GM12878 (cell line): ENCODE results near the gene CSMD2. TPM values are rescaled to one million over a fixed set of nuclear protein-coding genes. Genes with fewer than 3 reads are reported as not detected.

Source experiments
- ATAC-seq: fragments of 200-7000 bp; cut with Tn5 transposase; 3 replicates; pipeline ENCODE4 v1.9.1; 2020; ENCODE audit warnings: mild to moderate bottlenecking, moderate library complexity
- BruUV-seq: library from RNA; stranded (reverse); fragments of 400-500 nt; replicated peaks from 2 replicates; lab custom pipeline; 2021; lab: Mats Ljungman, UMichigan
- CTCF ChIA-PET: fragments of 300-600 bp; sonication (Branson Sonifier 250); formaldehyde crosslinking; extraction: SDS; loops from one replicate; lab custom pipeline; 2021; ENCODE audit warnings: inconsistent platforms; lab: Yijun Ruan, JAX
- POLR2A ChIA-PET: fragments of 350-600 bp; formaldehyde crosslinking; extraction: SDS; loops from one replicate; lab custom pipeline; 2021; ENCODE audit warnings: inconsistent platforms; lab: Charles Lee
- RAD21 ChIA-PET: fragments of 300-600 bp; sonication (Branson Sonifier 250); formaldehyde crosslinking; loops from one replicate; lab custom pipeline; 2023; ENCODE audit warnings: antibody characterized with exemption; ENCODE audit not compliant: unreplicated experiment; lab: Charles Lee
- SMC1A ChIA-PET: fragments of 300-600 bp; sonication (Branson Sonifier 250); formaldehyde crosslinking; loops from one replicate; lab custom pipeline; 2023; ENCODE audit not compliant: unreplicated experiment, uncharacterized antibody; lab: Charles Lee
- DNase-seq: peaks from one replicate; pipeline ENCODE4 v3.0.0-alpha.2; 2011; ENCODE audit warnings: low read depth, low spot score
- FAIRE-seq: peaks from 3 replicates; lab custom pipeline; 2011; peaks lifted over from hg19 to GRCh38; lab: Jason Lieb, UNC
- H2AFZ ChIP-seq: 2 replicates; pipeline ENCODE4 v1.6.0; 2011; ENCODE audit warnings: low read depth, low read length, control low read depth; ENCODE audit not compliant: control insufficient read depth
- H3K27ac ChIP-seq: 2 replicates; pipeline ENCODE4 v1.5.1; 2011; ENCODE audit warnings: control low read depth; ENCODE audit not compliant: control insufficient read depth, insufficient read depth
- H3K27me3 ChIP-seq, 2 experiments: replicated peaks in 1 of 2; 2 replicates each; pipeline versions ENCODE4 v1.6.0 to v1.6.1; 2011; ENCODE audit warnings: low read length in 1 of 2; ENCODE audit not compliant: control insufficient read depth in 2 of 2, insufficient read depth in 2 of 2
- H3K36me3 ChIP-seq, 2 experiments: 2 replicates each; pipeline ENCODE4 v1.5.1; 2011; ENCODE audit warnings: low read length in 1 of 2; ENCODE audit not compliant: control insufficient read depth in 2 of 2, insufficient read depth in 2 of 2
- H3K4me1 ChIP-seq: 2 replicates; pipeline ENCODE4 v1.6.1; 2011; ENCODE audit warnings: mild to moderate bottlenecking, low read length, moderate library complexity, mixed read lengths; ENCODE audit not compliant: control insufficient read depth, insufficient read depth
- H3K4me2 ChIP-seq: 2 replicates; pipeline ENCODE4 v1.6.0; 2011; ENCODE audit warnings: control low read depth; ENCODE audit not compliant: control insufficient read depth, insufficient read depth
- H3K4me3 ChIP-seq: fragments of 200-600 bp; sonication (generic); 2 replicates; pipeline ENCODE4 v1.5.1; 2016
- H3K79me2 ChIP-seq: 2 replicates; pipeline ENCODE4 v1.6.0; 2011; ENCODE audit warnings: low read length; ENCODE audit not compliant: control insufficient read depth, insufficient read depth
- H3K9ac ChIP-seq: 2 replicates; pipeline ENCODE4 v1.8.0; 2011; ENCODE audit warnings: low read length, control low read depth, mixed read lengths; ENCODE audit not compliant: control insufficient read depth, insufficient read depth
- H3K9me3 ChIP-seq: replicated peaks from 3 replicates; pipeline ENCODE4 v1.5.1; 2011; ENCODE audit warnings: mild to moderate bottlenecking, low read length; ENCODE audit not compliant: control insufficient read depth, insufficient read depth
- H4K20me1 ChIP-seq: 2 replicates; pipeline ENCODE4 v1.6.0; 2011; ENCODE audit not compliant: control insufficient read depth, insufficient read depth
- BACH1 ChIP-seq: fragments of 450-650 bp; IDR thresholded peaks from 2 replicates; pipeline ENCODE4 v1.6.1; 2017; ENCODE audit warnings: mild to moderate bottlenecking, borderline replicate concordance
- CBFB ChIP-seq: IDR thresholded peaks from 2 replicates; pipeline ENCODE4 v1.6.1; 2016; ENCODE audit warnings: antibody characterized with exemption, low read depth
- GATAD2B ChIP-seq: fragments of 450-650 bp; conservative IDR thresholded peaks from 2 replicates; pipeline ENCODE4 v1.6.1; 2017; ENCODE audit warnings: low read depth, mild to moderate bottlenecking, moderate library complexity
- NFIC ChIP-seq: IDR thresholded peaks from 2 replicates; pipeline ENCODE4 v1.6.1; 2012; ENCODE audit warnings: low read depth, mild to moderate bottlenecking, inconsistent platforms, low read length, moderate library complexity
- SIN3A ChIP-seq: IDR thresholded peaks from 2 replicates; pipeline ENCODE4 v1.6.1; 2012; ENCODE audit warnings: low read depth, low read length, improper control_type of control experiment
- SP1 ChIP-seq: IDR thresholded peaks from one replicate; pipeline ENCODE4 v1.6.1; 2011; ENCODE audit warnings: low read depth, low read length
- SRF ChIP-seq, 2 experiments: IDR thresholded peaks; 2 replicates each; pipeline ENCODE4 v1.6.1; 2011; ENCODE audit warnings: low read depth in 2 of 2, low read length in 2 of 2, mild to moderate bottlenecking in 1 of 2, moderate library complexity in 1 of 2
- STAT3 ChIP-seq: IDR thresholded peaks from 2 replicates; pipeline ENCODE4 v1.6.1; 2011; ENCODE audit warnings: low read depth, low read length, improper control_type of control experiment
- TAF1 ChIP-seq: IDR thresholded peaks from 2 replicates; pipeline ENCODE4 v1.6.1; 2011; ENCODE audit warnings: mild to moderate bottlenecking, low read depth, low read length, borderline replicate concordance
- WRNIP1 ChIP-seq: IDR thresholded peaks from 2 replicates; pipeline ENCODE4 v1.6.1; 2011; ENCODE audit warnings: low read depth, low read length, improper control_type of control experiment, borderline replicate concordance
- YY1 ChIP-seq: IDR thresholded peaks from 2 replicates; pipeline ENCODE4 v1.6.1; 2011; ENCODE audit warnings: low read depth, mild to moderate bottlenecking, low read length
- ZNF207 ChIP-seq: fragments of 450-650 bp; IDR thresholded peaks from 2 replicates; pipeline ENCODE4 v1.6.1; 2014; ENCODE audit warnings: antibody characterized with exemption, mild to moderate bottlenecking, borderline replicate concordance
- WGBS: methylation state at CpG from one replicate; pipeline ENCODE4 v1.1.6; 2016; ENCODE audit warnings: low lambda C conversion rate; ENCODE audit not compliant: insufficient replicate concordance, insufficient coverage; ENCODE audit errors: missing lambda C conversion rate; 5-methylcytosine and 5-hydroxymethylcytosine counted together
- in situ Hi-C: fragments of 300-500 bp; cut with MboI; formaldehyde crosslinking; loops from 9 replicates; pipeline ENCODE4 v1.14.3; 2018; ENCODE audit warnings: mixed read lengths
- intact Hi-C: fragments of 100-400 bp; cut with micrococcal nuclease; formaldehyde crosslinking; loops from one replicate; pipeline ENCODE4 v1.14.2; 2022; ENCODE audit not compliant: unreplicated experiment
- polyA plus RNA-seq, 11 experiments: library from polyadenylated mRNA; depleted of rRNA in 4 of 11; unstranded in 6 of 11; stranded (reverse) in 5 of 11; fragments of >200 nt; fragmentation: Nextera tagmentation in 4 of 11; fragmentation: Illumina TruSeq in 1 of 11; extraction: Ambion mirVana in 4 of 11; extraction: Trizol in 1 of 11; gene quantifications; 1 replicate in 1 of 11; 2 replicates in 10 of 11; pipeline versions ENCODE4 v1.2.1 to v1.2.3, GENCODE V29; 2011 to 2016; ENCODE audit warnings: inconsistent platforms in 2 of 11, missing spikeins in 2 of 11, low read depth in 1 of 11
- total RNA-seq, 4 experiments: library from RNA; depleted of rRNA in 3 of 4; stranded (reverse); fragments of >200 nt in 3 of 4; fragmentation: Illumina TruSeq in 1 of 4; extraction: Trizol in 1 of 4; gene quantifications; 2 replicates each; pipeline versions ENCODE4 v1.2.1 to v1.2.3, GENCODE V29; 2013 to 2021
- TF ChIP-seq, protein P1 (sequence below): IDR thresholded peaks from 2 replicates; pipeline ENCODE4 v1.6.1; 2011; ENCODE audit warnings: borderline replicate concordance, low read depth, mild to moderate bottlenecking, moderate library complexity, mixed read lengths, low read length; ENCODE audit not compliant: insufficient read depth; ENCODE audit errors: extremely low read length
- TF ChIP-seq, protein P2 (sequence below): IDR thresholded peaks from 2 replicates; pipeline ENCODE4 v1.6.1; 2011; ENCODE audit warnings: mild to moderate bottlenecking, low read depth, low read length, moderate library complexity; ENCODE audit not compliant: insufficient replicate concordance
- TF ChIP-seq, protein P3 (sequence below): fragments of 450-650 bp; IDR thresholded peaks from 2 replicates; pipeline ENCODE4 v1.6.1; 2017; ENCODE audit warnings: low read depth, mild to moderate bottlenecking, moderate library complexity

Gene CSMD2
- total and polyA plus RNA-seq, 10 of the 15 experiments (the other 5 are each of a cell fraction or from before 2014, with no cell fraction given) = under 0.01 TPM; not detected in 9

- TF ChIP-seq, protein P1, sequence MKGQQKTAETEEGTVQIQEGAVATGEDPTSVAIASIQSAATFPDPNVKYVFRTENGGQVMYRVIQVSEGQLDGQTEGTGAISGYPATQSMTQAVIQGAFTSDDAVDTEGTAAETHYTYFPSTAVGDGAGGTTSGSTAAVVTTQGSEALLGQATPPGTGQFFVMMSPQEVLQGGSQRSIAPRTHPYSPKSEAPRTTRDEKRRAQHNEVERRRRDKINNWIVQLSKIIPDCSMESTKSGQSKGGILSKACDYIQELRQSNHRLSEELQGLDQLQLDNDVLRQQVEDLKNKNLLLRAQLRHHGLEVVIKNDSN = no peak
- no peak for TF ChIP-seq BACH1
- no peak for TF ChIP-seq ZNF207
- no peak for TF ChIP-seq CBFB
Observed at GRCh38 chr1:33893147-33893830, 271.7 kb downstream of the CSMD2 start (continued).

DNA sequence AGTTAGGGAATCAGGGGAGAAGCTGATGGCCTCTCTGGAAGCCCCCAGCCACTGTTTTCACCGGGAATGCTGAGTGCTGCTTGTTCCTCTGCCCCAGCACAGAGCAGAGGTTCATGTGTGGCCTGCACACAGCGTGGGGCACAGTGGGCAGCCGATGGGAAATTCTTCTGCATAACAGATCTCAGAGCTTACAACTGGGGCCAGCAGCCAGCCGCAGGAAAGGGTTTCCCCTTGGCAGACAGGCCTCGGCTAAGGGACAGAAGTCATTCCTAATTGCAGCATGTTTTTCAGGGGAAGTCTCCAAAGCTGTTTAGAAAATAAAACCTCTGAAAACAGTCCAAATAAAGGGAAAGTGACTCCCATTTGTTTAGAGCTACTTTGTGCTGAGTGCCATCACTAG, 278.5 kb downstream of the CSMD2 start:
- H3K4me2 ChIP-seq = no peak overlapping the region
- intact Hi-C loops = no loop called here
- FAIRE-seq (no peak), DNase-seq (no peak), ATAC-seq (no peak)
- H4K20me1 ChIP-seq = no peaks in the 10 kb centered on the region
- H3K27ac ChIP-seq = no peak overlapping the region
- H2AFZ ChIP-seq = no peak overlapping the region
- H3K9me3 ChIP-seq = no peaks in the 10 kb centered on the region
- SMC1A ChIA-PET = no interaction called here
- H3K4me1 ChIP-seq = no peaks in the 10 kb centered on the region
- no TSS peak for BruUV-seq
- RAD21 ChIA-PET = no interaction called here
- CTCF ChIA-PET = no interaction called here
- H3K27me3 ChIP-seq = peaks cover 0 to 3% of the 10 kb centered on the region in 2 experiments; a peak in 1 of 4 replicates
- in situ Hi-C loops = no loop called here
- H3K36me3 ChIP-seq = no peaks in the 10 kb centered on the region
- H3K4me3 ChIP-seq = no peak overlapping the region
- 17% methylated on average over 5 of the region's 5 CpGs for WGBS
- no peak overlapping the region for H3K9ac ChIP-seq
- H3K79me2 ChIP-seq = no peaks in the 10 kb centered on the region
- POLR2A ChIA-PET = no interaction called here
- TF ChIP-seq STAT3 (no peak), SP1 (no peak), YY1 (no peak), NFIC (no peak), GATAD2B (no peak), SRF (IDR thresholded peaks at IDR 0.05; ENCODE audit: low read depth in 2 of 2, low read length in 2 of 2) (no peak), WRNIP1 (no peak), SIN3A (no peak), ZNF207 (no peak), TAF1 (no peak)
- TF ChIP-seq, protein P2, sequence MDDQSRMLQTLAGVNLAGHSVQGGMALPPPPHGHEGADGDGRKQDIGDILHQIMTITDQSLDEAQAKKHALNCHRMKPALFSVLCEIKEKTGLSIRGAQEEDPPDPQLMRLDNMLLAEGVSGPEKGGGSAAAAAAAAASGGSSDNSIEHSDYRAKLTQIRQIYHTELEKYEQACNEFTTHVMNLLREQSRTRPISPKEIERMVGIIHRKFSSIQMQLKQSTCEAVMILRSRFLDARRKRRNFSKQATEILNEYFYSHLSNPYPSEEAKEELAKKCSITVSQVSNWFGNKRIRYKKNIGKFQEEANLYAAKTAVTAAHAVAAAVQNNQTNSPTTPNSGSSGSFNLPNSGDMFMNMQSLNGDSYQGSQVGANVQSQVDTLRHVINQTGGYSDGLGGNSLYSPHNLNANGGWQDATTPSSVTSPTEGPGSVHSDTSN = no peak
- TF ChIP-seq, protein P3, sequence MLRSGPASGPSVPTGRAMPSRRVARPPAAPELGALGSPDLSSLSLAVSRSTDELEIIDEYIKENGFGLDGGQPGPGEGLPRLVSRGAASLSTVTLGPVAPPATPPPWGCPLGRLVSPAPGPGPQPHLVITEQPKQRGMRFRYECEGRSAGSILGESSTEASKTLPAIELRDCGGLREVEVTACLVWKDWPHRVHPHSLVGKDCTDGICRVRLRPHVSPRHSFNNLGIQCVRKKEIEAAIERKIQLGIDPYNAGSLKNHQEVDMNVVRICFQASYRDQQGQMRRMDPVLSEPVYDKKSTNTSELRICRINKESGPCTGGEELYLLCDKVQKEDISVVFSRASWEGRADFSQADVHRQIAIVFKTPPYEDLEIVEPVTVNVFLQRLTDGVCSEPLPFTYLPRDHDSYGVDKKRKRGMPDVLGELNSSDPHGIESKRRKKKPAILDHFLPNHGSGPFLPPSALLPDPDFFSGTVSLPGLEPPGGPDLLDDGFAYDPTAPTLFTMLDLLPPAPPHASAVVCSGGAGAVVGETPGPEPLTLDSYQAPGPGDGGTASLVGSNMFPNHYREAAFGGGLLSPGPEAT = no peak
